Medulla oblongata (tissue), 1 donor: ENCODE results near the gene TET3.

Experiments used
- DNase-seq: peaks from one replicate; pipeline ENCODE4 v3.0.0-alpha.2; 2015; ENCODE audit errors: extremely low spot score

Gene TET3

GRCh38 chr2:74031221-74031620 is 46.5 kb downstream of the TET3 start:
- DNase-seq = no peak

- DNase-seq = no peak
These were observed 47.2 kb downstream of the TET3 start for GRCh38 chr2:74031959-74032287.

- no peak for DNase-seq
These were observed 48.7 kb downstream of the TET3 start for GRCh38 chr2:74033375-74033774.
